KMS-11 (cell line): ENCODE data around the gene LRRC4B.

Source experiments
- H2AFZ ChIP-seq: fragments of 200-600 bp; sonication (generic); 2 replicates; pipeline ENCODE4 v1.6.1; 2016; ENCODE audit warnings: antibody characterized with exemption, mixed run types, low read depth
- H3K27ac ChIP-seq: fragments of 200-600 bp; sonication (generic); 2 replicates; pipeline ENCODE4 v1.6.1; 2016; ENCODE audit warnings: mild to moderate bottlenecking, mixed run types
- H3K27me3 ChIP-seq: fragments of 200-600 bp; sonication (generic); 2 replicates; pipeline ENCODE4 v1.6.1; 2017; ENCODE audit warnings: mild to moderate bottlenecking, low read depth, mixed run types, moderate library complexity; ENCODE audit not compliant: insufficient read depth
- H3K36me3 ChIP-seq: fragments of 200-600 bp; sonication (generic); 2 replicates; pipeline ENCODE4 v1.6.1; 2017; ENCODE audit warnings: mild to moderate bottlenecking, mixed run types; ENCODE audit not compliant: insufficient read depth
- H3K4me1 ChIP-seq: fragments of 200-600 bp; sonication (generic); 2 replicates; pipeline ENCODE4 v1.6.1; 2016; ENCODE audit warnings: mild to moderate bottlenecking, low read depth, mixed run types; ENCODE audit not compliant: poor library complexity, severe bottlenecking
- H3K4me2 ChIP-seq: fragments of 200-600 bp; sonication (generic); 2 replicates; pipeline ENCODE4 v1.7.0; 2016; ENCODE audit warnings: mild to moderate bottlenecking, mixed run types
- H3K4me3 ChIP-seq: fragments of 200-600 bp; sonication (generic); IDR thresholded peaks from 2 replicates; pipeline ENCODE4 v1.6.1; 2017; ENCODE audit warnings: low read depth, low read length, mixed read lengths; ENCODE audit not compliant: insufficient read depth
- H3K79me2 ChIP-seq: fragments of 200-600 bp; sonication (generic); 2 replicates; pipeline ENCODE4 v1.6.1; 2016; ENCODE audit warnings: low read depth, mixed run types; ENCODE audit not compliant: insufficient read depth
- H3K9ac ChIP-seq: fragments of 200-600 bp; sonication (generic); 2 replicates; pipeline ENCODE4 v1.6.1; 2016; ENCODE audit warnings: mild to moderate bottlenecking, mixed run types
- H4K20me1 ChIP-seq: fragments of 200-600 bp; sonication (generic); 2 replicates; pipeline ENCODE4 v1.6.1; 2016; ENCODE audit warnings: mild to moderate bottlenecking, mixed run types; ENCODE audit not compliant: insufficient read depth
- CTCF ChIP-seq: fragments of 200-600 bp; sonication (generic); conservative IDR thresholded peaks from 2 replicates; pipeline ENCODE4 v1.6.1; 2017; ENCODE audit warnings: low read depth, mild to moderate bottlenecking, antibody characterized with exemption, low read length, moderate library complexity, mixed read lengths

LRRC4B gene

GRCh38 chr19:50520822-50521465 lies 47.3 kb downstream of the LRRC4B start:
- Histone ChIP-seq H3K36me3 (no peaks in the 10 kb centered on the region), H4K20me1 (no peaks in the 10 kb centered on the region)

DNA sequence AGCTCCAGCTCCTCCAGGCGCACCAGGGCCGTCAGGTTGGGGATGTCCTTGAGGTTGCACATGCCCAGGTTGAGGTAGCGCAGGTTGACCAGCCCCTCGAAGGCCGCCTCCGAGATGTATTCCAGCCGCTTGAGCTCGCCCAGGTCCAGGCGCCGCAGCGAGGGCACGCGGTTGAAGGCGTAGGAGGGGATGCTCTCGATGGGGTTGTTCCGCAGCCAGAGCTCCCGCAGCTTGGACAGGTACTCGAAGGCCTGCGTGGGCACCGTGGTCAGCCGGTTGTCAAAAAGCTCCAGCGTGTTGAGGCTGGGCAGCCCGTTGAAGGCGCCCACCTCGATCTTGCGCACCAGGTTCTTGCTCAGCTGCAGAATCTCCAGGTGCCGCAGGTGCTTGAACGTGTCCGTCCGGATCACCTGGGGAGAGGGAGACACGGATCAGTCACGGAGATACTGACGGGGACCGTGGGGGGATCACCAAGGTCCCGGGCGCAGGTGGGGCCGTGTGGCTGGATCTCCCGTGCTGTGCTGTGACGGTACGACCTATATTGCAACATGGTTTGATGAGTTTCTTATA lies 49.1 kb downstream of the LRRC4B start:
- Histone ChIP-seq H3K4me2 (no peak overlapping the region), H3K4me1 (no peaks in the 10 kb centered on the region), H2AFZ (no peak overlapping the region), H3K27ac (no peak overlapping the region), H4K20me1 (no peaks in the 10 kb centered on the region), H3K36me3 (no peaks in the 10 kb centered on the region), H3K79me2 (no peaks in the 10 kb centered on the region), H3K9ac (no peak overlapping the region), H3K27me3 (peaks cover 43% of the 10 kb centered on the region), H3K4me3 (no peak overlapping the region)
- TF ChIP-seq CTCF: no peak

More at GRCh38 chr19:50520822-50521465, 47.3 kb downstream of the LRRC4B start:
- Histone ChIP-seq H3K4me2 (no peak overlapping the region), H2AFZ (no peak overlapping the region), H3K4me3 (no peak overlapping the region), H3K27ac (no peak overlapping the region), H3K27me3 (peaks cover 56% of the 10 kb centered on the region), H3K79me2 (no peaks in the 10 kb centered on the region), H3K4me1 (no peaks in the 10 kb centered on the region), H3K9ac (no peak overlapping the region)
- no peak for TF ChIP-seq CTCF

DNA sequence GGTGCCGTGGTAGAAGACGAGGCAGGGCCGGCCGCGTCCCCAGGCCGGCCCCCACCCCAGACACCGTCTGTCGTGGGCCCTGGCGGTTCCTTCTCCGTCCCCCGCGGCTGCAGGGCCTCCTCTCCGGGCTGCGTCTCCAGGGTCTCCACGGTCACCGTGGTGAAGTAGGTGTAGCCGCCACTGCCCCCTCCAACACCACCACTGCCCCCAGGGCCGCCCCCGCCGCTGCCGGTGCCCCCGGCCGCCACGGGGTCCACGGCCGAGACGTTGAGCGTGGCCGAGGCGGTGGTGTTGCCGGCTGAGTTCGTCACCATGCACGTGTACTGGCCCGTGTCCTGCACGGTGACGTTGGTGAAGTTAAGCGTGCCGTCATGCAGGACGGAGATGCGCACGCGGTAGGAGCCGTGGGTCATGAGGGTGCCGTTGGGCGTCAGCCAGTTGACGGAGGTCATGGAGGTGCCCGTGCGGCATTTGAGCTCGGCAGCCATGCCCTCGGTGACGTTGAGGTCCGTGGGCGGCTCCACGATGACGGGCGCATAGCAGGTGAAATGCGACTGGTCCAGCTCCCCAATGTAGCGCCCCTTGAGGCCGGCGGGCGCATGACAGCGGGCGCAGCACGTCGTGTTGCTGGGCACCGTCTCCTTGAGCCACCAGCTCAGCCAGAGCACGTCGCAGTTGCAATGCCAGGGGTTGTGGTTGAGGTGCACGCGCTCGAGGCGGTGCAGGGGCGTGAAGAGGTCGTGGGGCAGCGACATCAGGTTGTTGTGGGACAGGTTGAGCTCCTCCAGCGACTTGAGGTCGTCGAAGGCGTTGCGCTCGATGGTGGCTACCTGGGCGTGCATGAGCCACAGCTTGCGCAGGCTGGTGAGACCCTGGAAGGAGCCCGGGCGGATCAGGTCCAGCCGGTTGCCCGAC lies 49.9 kb downstream of the LRRC4B start:
- Histone ChIP-seq H3K27me3 (peaks cover 38% of the 10 kb centered on the region), H3K36me3 (no peaks in the 10 kb centered on the region), H3K4me3 (no peak overlapping the region), H3K4me1 (no peaks in the 10 kb centered on the region), H3K9ac (no peak overlapping the region), H3K79me2 (no peaks in the 10 kb centered on the region), H2AFZ (no peak overlapping the region), H3K27ac (no peak overlapping the region), H4K20me1 (no peaks in the 10 kb centered on the region), H3K4me2 (no peak overlapping the region)
- TF ChIP-seq CTCF: peak; percentile 32; the same call in 1 of the 2 replicates

DNA sequence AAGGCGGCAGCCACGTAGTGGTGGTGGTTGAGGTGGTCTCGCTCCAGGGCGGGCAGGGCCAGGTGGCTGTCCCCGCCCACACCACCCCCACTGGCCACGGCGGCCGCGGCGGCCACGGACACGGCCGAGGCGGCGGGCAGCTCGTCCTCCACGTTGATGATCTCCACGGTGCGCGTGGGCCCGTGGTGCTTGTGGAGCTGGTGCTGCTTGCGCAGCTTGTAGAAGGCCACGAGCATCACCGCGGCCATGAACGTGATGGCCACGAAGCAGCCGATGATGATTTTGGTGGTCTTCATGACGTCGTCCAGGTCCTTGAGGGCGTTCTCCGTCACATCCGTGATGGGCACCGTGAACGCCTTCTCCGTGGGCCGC lies 50.5 kb downstream of the LRRC4B start:
- no peak overlapping the region for H3K9ac ChIP-seq
- no peak for TF ChIP-seq CTCF
- no peak overlapping the region for H3K27ac ChIP-seq
- H3K79me2 ChIP-seq: no peaks in the 10 kb centered on the region
- no peak overlapping the region for H3K4me3 ChIP-seq
- no peak overlapping the region for H3K4me2 ChIP-seq
- no peaks in the 10 kb centered on the region for H3K4me1 ChIP-seq
- H4K20me1 ChIP-seq: no peaks in the 10 kb centered on the region
- no peaks in the 10 kb centered on the region for H3K36me3 ChIP-seq
- H2AFZ ChIP-seq: no peak overlapping the region
- H3K27me3 ChIP-seq: peaks cover 36% of the 10 kb centered on the region
